ENCODE data around the gene LTB. TPM values are rescaled to one million over a fixed set of nuclear protein-coding genes. Genes with fewer than 3 reads are reported as not detected.

Gene LTB, protein sequence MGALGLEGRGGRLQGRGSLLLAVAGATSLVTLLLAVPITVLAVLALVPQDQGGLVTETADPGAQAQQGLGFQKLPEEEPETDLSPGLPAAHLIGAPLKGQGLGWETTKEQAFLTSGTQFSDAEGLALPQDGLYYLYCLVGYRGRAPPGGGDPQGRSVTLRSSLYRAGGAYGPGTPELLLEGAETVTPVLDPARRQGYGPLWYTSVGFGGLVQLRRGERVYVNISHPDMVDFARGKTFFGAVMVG
- total RNA-seq = 1 to 10 TPM in 3 of 10 donors, under 1 TPM in 6, not detected in 1; 0.26 to 10.0 (median 0.67) TPM
- under 1 TPM; 0.51 to 0.65 TPM for polyA plus RNA-seq
- long read RNA-seq, donor 1, partial matches to known transcripts = 0 of 2 reads
- long read RNA-seq, donor 1, other reads (novel, unspliced or antisense) = 1 of 2 reads
- long read RNA-seq, donor 2, partial matches to known transcripts = 0 of 1 reads
- long read RNA-seq, donor 2, other reads (novel, unspliced or antisense) = 0 of 1 reads
- long read RNA-seq, donor 3 = 0 reads

DNA sequence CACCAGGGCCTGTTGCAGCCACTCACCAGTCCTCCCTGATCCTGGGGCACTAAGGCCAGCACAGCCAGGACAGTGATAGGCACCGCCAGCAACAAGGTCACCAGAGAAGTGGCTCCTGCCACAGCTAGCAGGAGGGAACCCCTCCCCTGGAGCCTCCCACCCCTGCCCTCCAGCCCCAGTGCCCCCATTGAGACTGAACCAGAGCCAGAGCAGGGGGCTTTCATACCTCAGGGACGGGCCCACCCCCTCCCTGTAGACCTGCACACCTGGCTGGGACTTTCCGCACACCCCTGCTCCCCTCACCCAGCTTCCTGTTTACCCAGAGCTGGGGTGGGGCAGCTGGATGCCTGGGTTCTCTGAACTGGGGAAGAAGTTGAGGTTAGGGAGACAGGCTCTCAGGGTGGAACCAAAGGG is at the start of gene LTB:
Gene LTB, minus strand, starts transcription at position 195 of the 414 bp plus-strand sequence. Its CDS starts 7 bp downstream, at position 188.
- WGBS, 2 donors = 70% methylated on average over 3 of the region's 3 CpGs
- intact Hi-C loops (cut with DNase I) = loop anchor here in 4 of 10 donors (5.0 kb wide), 1 partner anchor 35 kb away; the partner anchor contains the start of genes ATP6V1G2 (in 4 of the 4) and NFKBIL1 (in 4 of the 4)
- DNase-seq = no peak

DNA sequence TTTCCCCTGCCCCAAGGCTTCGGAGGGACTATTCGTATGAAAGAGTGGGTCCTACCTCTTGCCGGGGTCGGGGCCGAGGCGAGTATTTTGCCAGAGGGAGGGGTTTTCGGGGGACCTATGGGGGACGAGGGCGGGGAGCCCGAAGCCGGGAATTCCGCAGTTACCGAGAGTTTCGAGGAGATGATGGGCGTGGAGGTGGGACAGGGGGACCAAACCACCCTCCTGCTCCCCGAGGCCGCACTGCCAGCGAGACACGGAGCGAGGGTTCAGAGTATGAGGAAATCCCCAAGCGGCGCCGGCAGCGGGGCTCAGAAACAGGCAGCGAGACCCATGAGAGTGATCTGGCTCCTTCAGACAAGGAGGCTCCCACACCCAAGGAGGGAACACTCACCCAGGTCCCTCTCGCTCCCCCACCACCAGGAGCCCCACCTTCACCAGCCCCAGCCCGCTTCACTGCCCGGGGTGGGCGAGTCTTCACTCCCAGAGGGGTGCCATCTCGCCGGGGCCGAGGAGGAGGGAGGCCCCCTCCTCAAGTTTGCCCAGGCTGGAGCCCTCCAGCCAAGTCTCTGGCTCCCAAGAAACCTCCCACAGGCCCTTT is 49.6 kb upstream of the LTB start:
- WGBS, 2 donors = 90% methylated on average over 32 of the region's 32 CpGs
- ATAC-seq = peak in 6 of 8 donors; percentile 5 to 27 (median 20)
- intact Hi-C loops (cut with DNase I) = no loop called here
- Histone ChIP-seq H3K27me3 (no peaks in the 10 kb centered on the region), H3K4me3 (no peak overlapping the region), H3K9me3 (no peaks in the 10 kb centered on the region), H3K4me1 (no peaks in the 10 kb centered on the region), H3K27ac (no peak overlapping the region), H3K36me3 (peaks cover 4 to 100% (median 88%) of the 10 kb centered on the region in 9 donors)
- TF ChIP-seq, protein P1, sequence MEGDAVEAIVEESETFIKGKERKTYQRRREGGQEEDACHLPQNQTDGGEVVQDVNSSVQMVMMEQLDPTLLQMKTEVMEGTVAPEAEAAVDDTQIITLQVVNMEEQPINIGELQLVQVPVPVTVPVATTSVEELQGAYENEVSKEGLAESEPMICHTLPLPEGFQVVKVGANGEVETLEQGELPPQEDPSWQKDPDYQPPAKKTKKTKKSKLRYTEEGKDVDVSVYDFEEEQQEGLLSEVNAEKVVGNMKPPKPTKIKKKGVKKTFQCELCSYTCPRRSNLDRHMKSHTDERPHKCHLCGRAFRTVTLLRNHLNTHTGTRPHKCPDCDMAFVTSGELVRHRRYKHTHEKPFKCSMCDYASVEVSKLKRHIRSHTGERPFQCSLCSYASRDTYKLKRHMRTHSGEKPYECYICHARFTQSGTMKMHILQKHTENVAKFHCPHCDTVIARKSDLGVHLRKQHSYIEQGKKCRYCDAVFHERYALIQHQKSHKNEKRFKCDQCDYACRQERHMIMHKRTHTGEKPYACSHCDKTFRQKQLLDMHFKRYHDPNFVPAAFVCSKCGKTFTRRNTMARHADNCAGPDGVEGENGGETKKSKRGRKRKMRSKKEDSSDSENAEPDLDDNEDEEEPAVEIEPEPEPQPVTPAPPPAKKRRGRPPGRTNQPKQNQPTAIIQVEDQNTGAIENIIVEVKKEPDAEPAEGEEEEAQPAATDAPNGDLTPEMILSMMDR (IDR thresholded peaks at IDR 0.05) = no peak
- DNase-seq = no peak

More for the DNA sequence above, at the start of gene LTB:
- H3K4me3 ChIP-seq = peak within 1 kb of the TSS; percentile 36 to 97 (median 82)
- no peak for ATAC-seq
- peaks cover 0 to 16% (median 0%) of the 10 kb centered on the region in 9 donors for H3K36me3 ChIP-seq
- H3K27ac ChIP-seq = peak within 1 kb of the TSS; percentile 41 to 94 (median 86)
- TF ChIP-seq, protein P1 (IDR thresholded peaks at IDR 0.05) = no peak
- H3K4me1 ChIP-seq = peaks cover 0 to 83% (median 13%) of the 10 kb centered on the region in 9 donors
- H3K27me3 ChIP-seq = peaks cover 0 to 3% (median 0%) of the 10 kb centered on the region in 7 donors
- H3K9me3 ChIP-seq = no peaks in the 10 kb centered on the region

GRCh38 chr6:31631209-31631608 is 49.0 kb upstream of the LTB start:
- WGBS, 2 donors = 84 to 87% methylated on average over 16 of the region's 16 CpGs
- DNase-seq (no peak), ATAC-seq (peak in 2 of 8 donors; percentile 8 to 12)
- H3K36me3 ChIP-seq = peaks cover 7 to 100% (median 88%) of the 10 kb centered on the region in 9 donors
- intact Hi-C loops (cut with DNase I) = no loop called here
- no peaks in the 10 kb centered on the region for H3K9me3 ChIP-seq
- no peaks in the 10 kb centered on the region for H3K27me3 ChIP-seq
- no peak overlapping the region for H3K4me3 ChIP-seq
- TF ChIP-seq, protein P1 (IDR thresholded peaks at IDR 0.05) = no peak
- no peaks in the 10 kb centered on the region for H3K4me1 ChIP-seq
- H3K27ac ChIP-seq = no peak overlapping the region

- Histone ChIP-seq H3K27ac (no peak overlapping the region), H3K4me1 (no peaks in the 10 kb centered on the region), H3K27me3 (no peaks in the 10 kb centered on the region), H3K9me3 (no peaks in the 10 kb centered on the region), H3K36me3 (peaks cover 11 to 100% (median 88%) of the 10 kb centered on the region in 9 donors), H3K4me3 (no peak overlapping the region)
- 92 to 95% methylated on average over 25 of the region's 25 CpGs for WGBS, 2 donors
- ATAC-seq = no peak
- no peak for DNase-seq
- TF ChIP-seq, protein P1 (IDR thresholded peaks at IDR 0.05) = no peak
- intact Hi-C loops (cut with DNase I) = no loop called here
These were observed 48.1 kb upstream of the LTB start for GRCh38 chr6:31630177-31630934.

Measured in heart right ventricle (tissue), 16 donors.